A673 (cell line): ENCODE data around the gene KIRREL3.

Source experiments
- CTCF ChIP-seq: fragments of 300-800, 200-600 bp; sonication (generic); conservative IDR thresholded peaks from 2 replicates; pipeline ENCODE4 v1.5.1; 2017; ENCODE audit warnings: low read depth, mild to moderate bottlenecking, antibody characterized with exemption, low read length, moderate library complexity, mixed read lengths
- EZH2 ChIP-seq: fragments of 200-600 bp; sonication (generic); IDR thresholded peaks from 2 replicates; pipeline ENCODE4 v1.6.1; 2017; ENCODE audit warnings: borderline replicate concordance, low read depth, mild to moderate bottlenecking, mixed read lengths, antibody characterized with exemption, low read length; ENCODE audit not compliant: poor library complexity, severe bottlenecking

- no peak for TF ChIP-seq CTCF
- TF ChIP-seq EZH2: no peak
Measured at GRCh38 chr11:126965331-126965730, 35.2 kb downstream of the KIRREL3 start.
